GM18868 (cell line): Measurements from ENCODE around the gene CABYR.

Source experiments
- ATAC-seq: cut with Tn5 transposase; IDR thresholded peaks from one replicate; pipeline ENCODE4 v1.9.1; 2021; ENCODE audit warnings: mild to moderate bottlenecking, moderate library complexity; ENCODE audit not compliant: unreplicated experiment

The CABYR gene

DNA sequence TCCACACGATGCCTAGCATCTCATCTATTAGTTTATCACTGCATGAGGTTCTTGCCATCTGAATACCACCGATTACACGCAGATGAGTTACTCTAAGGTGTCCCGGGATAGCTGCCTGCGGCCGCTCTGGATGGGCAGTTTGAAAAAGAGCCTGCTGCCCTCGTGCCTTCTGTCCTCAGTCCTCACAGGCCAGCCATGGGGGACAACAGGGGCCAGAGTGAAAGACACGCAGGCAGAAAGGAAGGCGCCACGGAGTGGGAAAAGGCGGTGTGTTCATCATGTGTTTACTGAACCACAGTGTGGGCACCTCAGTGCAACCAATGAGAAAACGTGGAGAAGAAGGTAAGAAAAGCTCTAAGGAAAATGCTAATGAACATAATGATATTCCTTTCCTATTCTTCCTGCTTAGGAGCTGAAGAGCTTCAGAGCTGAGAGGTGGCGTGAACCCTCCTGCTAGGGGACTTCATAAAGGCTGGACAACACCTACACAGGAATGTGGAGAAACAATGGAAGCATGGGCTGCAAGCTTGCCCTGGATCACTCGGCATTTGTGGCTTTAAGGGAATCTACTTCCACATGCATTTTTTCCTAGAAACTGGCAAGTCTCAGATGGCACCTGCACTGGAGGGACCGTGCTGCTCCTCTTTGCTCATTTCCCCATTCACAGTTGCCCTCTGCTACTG is 50.9 kb downstream of the CABYR start:
- ATAC-seq, result no peak

DNA sequence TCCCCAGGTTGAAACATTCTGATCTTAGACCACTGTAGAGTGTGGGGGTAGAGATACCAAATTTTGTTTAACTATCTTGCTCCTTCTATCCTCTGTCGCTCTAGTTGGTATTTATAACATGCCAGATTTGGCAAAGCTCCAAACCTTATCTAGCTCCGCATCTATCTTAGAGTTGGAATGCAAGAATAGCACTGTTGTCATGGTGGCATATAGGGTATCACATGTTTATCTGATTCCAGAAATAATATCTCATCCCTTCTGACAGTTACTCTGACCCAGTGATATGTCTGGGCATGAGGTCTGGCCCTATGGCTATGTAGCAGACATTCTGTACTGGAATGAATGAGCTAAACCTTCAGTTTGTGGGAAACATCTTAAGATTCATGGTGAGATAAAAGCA is 51.7 kb downstream of the CABYR start:
- no peak for ATAC-seq

DNA sequence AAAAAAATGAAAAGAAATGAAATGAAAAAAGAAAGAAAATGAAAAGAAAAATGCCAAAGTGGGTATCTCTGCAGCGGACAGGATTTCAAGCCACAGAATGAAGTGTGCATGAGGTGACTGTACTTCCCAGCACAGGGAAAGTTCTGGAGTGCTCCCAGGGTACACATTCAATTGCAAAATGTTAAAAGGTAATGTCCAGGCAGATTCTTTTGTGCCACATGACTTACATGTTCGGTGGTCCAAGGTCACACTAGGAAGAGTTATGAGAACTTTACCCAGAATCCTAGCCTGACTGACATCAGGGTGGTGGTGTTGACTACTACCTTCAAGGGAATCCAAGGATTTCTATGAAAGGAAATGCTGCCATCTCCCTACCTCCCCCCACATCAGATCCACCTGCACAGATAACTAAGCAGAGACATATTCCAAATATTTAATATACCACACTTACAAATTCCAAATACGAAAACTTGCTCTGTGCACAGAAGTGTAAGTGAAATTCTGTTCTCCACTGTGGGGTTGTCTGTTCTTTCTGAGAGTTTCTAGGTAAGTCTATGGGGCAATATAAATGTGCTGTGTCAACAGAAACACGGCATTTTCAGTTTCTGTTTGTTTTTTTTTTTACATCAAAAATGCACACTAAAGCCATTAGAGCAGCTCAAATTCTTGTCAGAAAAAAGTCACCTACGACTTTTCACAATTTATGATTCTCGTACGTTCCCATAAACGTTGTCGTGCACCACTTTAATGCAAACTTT is 56.6 kb downstream of the CABYR start:
- ATAC-seq, result no peak

GRCh38 chr18:24196764-24197163 is 57.9 kb downstream of the CABYR start:
- ATAC-seq, result no peak

GRCh38 chr18:24197412-24197811 is 58.5 kb downstream of the CABYR start:
- no peak for ATAC-seq

DNA sequence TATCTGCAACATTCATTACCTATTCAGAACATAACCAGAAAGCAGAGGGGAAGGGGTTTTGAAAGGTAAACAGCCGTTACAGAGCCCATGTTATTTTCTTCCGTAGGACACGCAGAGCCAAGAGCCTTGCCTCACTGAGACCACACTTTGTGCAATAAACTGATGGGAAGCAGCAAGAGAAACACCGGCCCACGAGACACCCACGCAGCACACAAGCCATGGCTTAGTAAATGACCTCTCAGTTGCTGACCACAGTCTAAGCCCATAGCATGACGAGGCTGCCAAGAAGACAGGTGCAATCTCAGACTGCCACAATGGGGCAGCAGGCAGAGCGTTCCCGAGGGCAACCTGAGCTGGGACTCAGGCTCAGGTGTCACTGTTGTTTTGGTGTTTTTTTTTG is 59.6 kb downstream of the CABYR start:
- no peak for ATAC-seq

DNA sequence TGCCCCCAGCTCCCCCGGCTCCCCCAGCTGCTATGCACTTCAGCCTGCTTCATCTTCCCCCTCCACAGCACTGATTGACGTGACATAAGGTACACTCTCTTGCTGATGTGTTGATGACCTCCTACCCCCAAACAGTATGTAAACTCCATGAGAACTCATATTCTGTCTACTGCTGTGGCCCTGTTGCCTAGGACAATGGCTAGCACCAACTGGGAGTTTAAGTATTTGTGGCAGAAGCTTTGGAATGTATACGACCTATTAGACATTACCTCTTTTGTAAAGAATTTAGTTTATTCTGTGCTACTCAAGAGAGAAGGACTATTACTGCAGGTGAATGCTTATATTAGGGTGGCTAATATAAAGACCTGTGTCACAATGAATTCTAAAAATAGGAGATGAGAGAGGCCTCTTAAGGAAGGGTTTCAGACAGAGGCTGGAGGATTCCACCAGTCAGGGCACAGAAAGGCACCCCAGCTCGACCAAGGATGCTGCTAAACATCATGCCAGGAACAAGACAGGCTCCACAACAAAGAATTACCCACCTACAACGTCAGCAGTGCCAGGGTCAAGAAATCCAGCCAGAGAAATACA is 60.6 kb downstream of the CABYR start:
- no peak for ATAC-seq

- no peak for ATAC-seq
Measured at GRCh38 chr18:24200494-24201290, 61.8 kb downstream of the CABYR start.

GRCh38 chr18:24201699-24202687 is 63.1 kb downstream of the CABYR start:
- ATAC-seq, result no peak

GRCh38 chr18:24204904-24205303 is 66.0 kb downstream of the CABYR start:
- no peak for ATAC-seq

DNA sequence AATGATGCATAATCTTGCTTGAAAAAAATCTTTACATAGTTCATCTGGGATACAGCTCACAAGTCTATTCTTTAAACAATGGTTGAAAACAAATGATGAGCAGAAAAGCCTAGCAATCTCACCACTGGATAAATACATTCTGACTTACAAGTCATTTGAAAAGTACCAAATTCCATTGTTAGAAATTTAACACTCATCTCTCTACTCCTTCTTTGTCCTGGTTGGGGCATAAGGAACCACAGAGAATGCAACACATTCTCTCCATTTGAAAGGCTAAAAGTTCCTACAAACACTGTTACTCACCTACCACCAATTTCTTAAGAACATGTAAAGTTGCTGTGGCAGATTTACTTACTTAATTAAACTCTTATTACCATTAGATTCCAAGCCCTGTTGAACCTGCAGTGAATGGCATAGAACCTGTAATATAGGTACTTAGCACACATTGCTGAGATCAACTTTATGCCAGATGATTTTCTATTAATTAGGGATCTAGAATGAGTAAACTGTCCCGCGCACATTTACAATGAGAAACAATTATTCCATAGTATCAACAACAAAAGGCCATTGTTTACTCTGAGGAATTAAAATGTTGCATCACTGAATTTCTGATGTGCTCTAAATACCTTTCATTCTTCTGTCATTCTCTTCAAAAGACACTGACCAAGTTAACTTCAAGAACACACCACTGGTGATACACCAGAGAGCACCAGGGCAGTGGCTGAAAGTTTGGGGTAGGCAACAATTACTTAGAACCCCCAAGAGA is 69.6 kb downstream of the CABYR start:
- ATAC-seq, result no peak

DNA sequence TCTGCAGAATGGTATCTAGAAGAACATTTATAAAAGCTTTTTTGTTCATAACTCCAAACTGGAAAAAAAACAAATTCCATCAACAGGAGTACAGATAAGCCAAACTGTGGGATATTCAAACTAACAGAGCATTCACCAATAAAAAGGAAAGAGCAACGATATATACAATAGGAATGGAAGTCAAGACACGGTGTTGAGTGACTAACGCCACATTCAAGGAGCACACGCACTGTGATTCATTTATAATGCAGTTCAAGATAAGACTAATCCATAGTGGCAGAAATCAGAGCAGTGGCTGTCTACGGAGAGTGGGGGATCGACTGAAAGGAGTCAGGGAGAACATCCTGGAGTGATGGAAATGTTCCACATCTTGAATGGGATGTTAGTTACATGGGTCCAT is 70.7 kb downstream of the CABYR start:
- no peak for ATAC-seq
